ENCODE data around the gene NR2F1-AS1.

- no peak for TF ChIP-seq EZH2phosphoT487 (IDR thresholded peaks at IDR 0.05; ENCODE audit: low read length)
- TF ChIP-seq CTCF (IDR thresholded peaks at IDR 0.05; ENCODE audit: low read length): no peak
- no peak for TF ChIP-seq EZH2 (optimal IDR thresholded peaks at IDR 0.05; ENCODE audit: low read depth, low read length)
Observed at GRCh38 chr5:93385655-93386054, 195.4 kb downstream of the NR2F1-AS1 start.

All from MM.1S (cell line).